ENCODE measurements around the gene MYMX. TPM values are rescaled to one million over a fixed set of nuclear protein-coding genes. Genes with fewer than 3 reads are reported as not detected.
A peak's percentile ranks its signal among the peaks of the same experiment; 100 is the strongest.

The MYMX gene
- total RNA-seq, 1 donor: not detected

GRCh38 chr6:44257753-44258324 is 41.1 kb downstream of the MYMX start:
- DNase-seq (ENCODE audit: low read depth): no peak
- no peak for TF ChIP-seq CTCF (IDR thresholded peaks at IDR 0.05; ENCODE audit: insufficient read depth, low read depth, low read length)
- peak overlapping the region; percentile 93 for H3K4me3 ChIP-seq (ENCODE audit: low read depth, low read length)

GRCh38 chr6:44258325-44258863 is 41.7 kb downstream of the MYMX start:
- TF ChIP-seq CTCF (IDR thresholded peaks at IDR 0.05; ENCODE audit: insufficient read depth, low read depth, low read length): no peak
- H3K4me3 ChIP-seq (ENCODE audit: low read depth, low read length): no peak overlapping the region
- DNase-seq (ENCODE audit: low read depth): no peak

- H3K4me3 ChIP-seq (ENCODE audit: low read depth, low read length): no peak overlapping the region
- TF ChIP-seq CTCF (IDR thresholded peaks at IDR 0.05; ENCODE audit: insufficient read depth, low read depth, low read length): no peak
- DNase-seq (ENCODE audit: low read depth): no peak
Observed at GRCh38 chr6:44258921-44259320, 42.2 kb downstream of the MYMX start.

- H3K4me3 ChIP-seq (ENCODE audit: low read depth, low read length): no peak overlapping the region
- DNase-seq (ENCODE audit: low read depth): no peak
- TF ChIP-seq CTCF (IDR thresholded peaks at IDR 0.05; ENCODE audit: insufficient read depth, low read depth, low read length): no peak
Observed at GRCh38 chr6:44260011-44260410, 43.3 kb downstream of the MYMX start.

GRCh38 chr6:44260451-44261297 is 43.9 kb downstream of the MYMX start:
- TF ChIP-seq CTCF (IDR thresholded peaks at IDR 0.05; ENCODE audit: insufficient read depth, low read depth, low read length): no peak
- DNase-seq (ENCODE audit: low read depth): no peak
- no peak overlapping the region for H3K4me3 ChIP-seq (ENCODE audit: low read depth, low read length)

GRCh38 chr6:44261581-44261980 is 44.9 kb downstream of the MYMX start:
- no peak for DNase-seq (ENCODE audit: low read depth)
- no peak for TF ChIP-seq CTCF (IDR thresholded peaks at IDR 0.05; ENCODE audit: insufficient read depth, low read depth, low read length)

More at GRCh38 chr6:44261581-44261980, 44.9 kb downstream of the MYMX start:
- H3K4me3 ChIP-seq (ENCODE audit: low read depth, low read length): no peak overlapping the region

Measured in fibroblast of villous mesenchyme (primary cell).